K562 (cell line): ENCODE measurements around the gene IQCN. TPM values are rescaled to one million over a fixed set of nuclear protein-coding genes. Genes with fewer than 3 reads are reported as not detected.

ENCODE experiments used
- POLR2AphosphoS2 ChIP-seq: IDR thresholded peaks from 2 replicates; pipeline ENCODE4 v1.6.1; 2012; ENCODE audit warnings: low read length, improper control_type of control experiment
- SIRT6 ChIP-seq: IDR thresholded peaks from one replicate; pipeline ENCODE4 v1.6.1; 2012; ENCODE audit warnings: low read depth, mild to moderate bottlenecking, control low read depth, inconsistent platforms, low read length, moderate library complexity
- SMARCE1 ChIP-seq: fragments of 450-650 bp; IDR thresholded peaks from 2 replicates; pipeline ENCODE4 v1.7.1; 2016; ENCODE audit warnings: mild to moderate bottlenecking
- TAF1 ChIP-seq: IDR thresholded peaks from 2 replicates; pipeline ENCODE4 v1.6.1; 2011; ENCODE audit warnings: mild to moderate bottlenecking, low read length, moderate library complexity; ENCODE audit not compliant: insufficient read depth, control insufficient read depth, severe bottlenecking; ENCODE audit errors: extremely low read depth
- ZFP36 ChIP-seq: fragments of 150-350 bp; IDR thresholded peaks from 2 replicates; pipeline ENCODE4 v1.6.1; 2018; ENCODE audit warnings: low read length, low read depth; ENCODE audit not compliant: partially characterized antibody
- polyA plus RNA-seq, 8 experiments: library from polyadenylated mRNA; depleted of rRNA in 4 of 8; stranded (reverse) in 5 of 8; unstranded in 3 of 8; fragments of >200 nt; fragmentation: Nextera tagmentation in 2 of 8; fragmentation: Illumina TruSeq in 1 of 8; extraction: Ambion mirVana in 2 of 8; extraction: Trizol in 1 of 8; gene quantifications; 2 replicates each; pipeline versions ENCODE4 v1.2.1 to v1.2.3, GENCODE V29; 2011 to 2014; ENCODE audit warnings: inconsistent platforms in 1 of 8, missing spikeins in 1 of 8
- total RNA-seq, 7 experiments: library from RNA; depleted of rRNA in 6 of 7; stranded (reverse); fragments of >200 nt in 6 of 7; fragmentation: Illumina TruSeq in 2 of 7; extraction: Trizol in 2 of 7; gene quantifications; 2 replicates each; pipeline versions ENCODE4 v1.2.1 to v1.2.3, GENCODE V29; 2011 to 2021; ENCODE audit warnings: low replicate concordance in 1 of 7
- TF ChIP-seq, protein P1 (sequence below): fragments of 250-450 bp; sonication (Bioruptor Pico); IDR thresholded peaks from 2 replicates; pipeline ENCODE4 v1.5.0; 2021; ENCODE audit warnings: mild to moderate bottlenecking, borderline replicate concordance
- TF ChIP-seq, protein P2 (sequence below): fragments of 250-450 bp; sonication (Bioruptor Pico); IDR thresholded peaks from 2 replicates; pipeline ENCODE4 v1.4.0; 2020
- TF ChIP-seq, protein P3 (sequence below): fragments of 450-650 bp; IDR thresholded peaks from 2 replicates; pipeline ENCODE4 v1.6.1; 2016; ENCODE audit warnings: antibody characterized with exemption
- TF ChIP-seq, protein P4 (sequence below), 2 experiments: fragments of 450-650 bp in 1 of 2; sonication (generic) in 1 of 2; formaldehyde crosslinking in 1 of 2; IDR thresholded peaks; 2 replicates each; pipeline versions ENCODE4 v1.7.1 to v1.9.0; 2016 to 2022; ENCODE audit warnings: inconsistent platforms in 1 of 2, mild to moderate bottlenecking in 1 of 2, missing genetic modification reagents in 1 of 2
- TF ChIP-seq, protein P5 (sequence below): fragments of 250-450 bp; sonication (Bioruptor Pico); IDR thresholded peaks from 2 replicates; pipeline ENCODE4 v1.8.0; 2021; ENCODE audit warnings: borderline replicate concordance, mild to moderate bottlenecking, moderate library complexity; ENCODE audit not compliant: poor library complexity, severe bottlenecking

The IQCN gene
- total and polyA plus RNA-seq, 9 of the 15 experiments (the other 6 are each of a cell fraction or from before 2014, with no cell fraction given) = 0.01 to 0.07 (median 0.04) TPM; not detected in 3

DNA sequence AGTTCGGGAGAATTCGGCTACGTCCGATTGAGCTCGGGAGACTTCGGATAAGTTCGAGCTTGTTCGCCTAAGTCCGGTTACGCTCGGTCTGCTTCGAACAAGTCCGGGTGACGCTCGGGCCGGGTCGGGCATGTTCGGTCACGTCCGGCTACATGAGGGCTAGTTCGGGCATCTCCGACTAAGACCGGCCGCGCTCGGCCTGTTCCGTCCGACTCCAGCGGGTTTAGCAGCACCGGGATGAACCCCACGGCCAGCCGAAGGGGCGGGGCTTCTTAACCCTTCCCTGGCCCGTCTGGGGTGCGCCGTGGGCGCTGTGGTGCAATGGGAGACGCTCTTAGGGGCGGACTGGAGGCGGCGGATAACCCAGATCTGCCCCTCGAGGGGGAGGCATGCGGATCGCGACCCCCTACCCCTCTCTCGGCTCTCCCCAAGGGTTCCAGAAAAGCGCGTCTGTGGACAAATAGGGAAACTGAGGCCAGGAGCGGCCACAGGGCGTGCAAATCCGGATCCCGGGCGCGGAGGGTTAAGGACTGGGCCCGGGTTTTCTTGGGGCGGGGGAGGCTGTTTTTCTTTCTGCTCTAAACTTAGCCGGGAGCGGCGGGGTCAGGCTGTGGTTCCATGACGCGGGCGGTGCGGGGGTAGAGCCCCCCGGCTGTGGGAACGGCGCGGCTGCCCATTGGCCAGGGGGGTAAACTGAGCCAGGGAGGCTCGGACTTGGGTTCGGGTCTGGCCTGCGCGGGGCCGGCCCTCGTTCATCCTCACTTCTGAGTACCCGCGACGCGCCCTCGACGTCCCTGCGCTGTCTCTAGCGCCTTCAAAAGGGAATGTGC is 49.5 kb downstream of the IQCN start (continued):
- TF ChIP-seq, protein P1, sequence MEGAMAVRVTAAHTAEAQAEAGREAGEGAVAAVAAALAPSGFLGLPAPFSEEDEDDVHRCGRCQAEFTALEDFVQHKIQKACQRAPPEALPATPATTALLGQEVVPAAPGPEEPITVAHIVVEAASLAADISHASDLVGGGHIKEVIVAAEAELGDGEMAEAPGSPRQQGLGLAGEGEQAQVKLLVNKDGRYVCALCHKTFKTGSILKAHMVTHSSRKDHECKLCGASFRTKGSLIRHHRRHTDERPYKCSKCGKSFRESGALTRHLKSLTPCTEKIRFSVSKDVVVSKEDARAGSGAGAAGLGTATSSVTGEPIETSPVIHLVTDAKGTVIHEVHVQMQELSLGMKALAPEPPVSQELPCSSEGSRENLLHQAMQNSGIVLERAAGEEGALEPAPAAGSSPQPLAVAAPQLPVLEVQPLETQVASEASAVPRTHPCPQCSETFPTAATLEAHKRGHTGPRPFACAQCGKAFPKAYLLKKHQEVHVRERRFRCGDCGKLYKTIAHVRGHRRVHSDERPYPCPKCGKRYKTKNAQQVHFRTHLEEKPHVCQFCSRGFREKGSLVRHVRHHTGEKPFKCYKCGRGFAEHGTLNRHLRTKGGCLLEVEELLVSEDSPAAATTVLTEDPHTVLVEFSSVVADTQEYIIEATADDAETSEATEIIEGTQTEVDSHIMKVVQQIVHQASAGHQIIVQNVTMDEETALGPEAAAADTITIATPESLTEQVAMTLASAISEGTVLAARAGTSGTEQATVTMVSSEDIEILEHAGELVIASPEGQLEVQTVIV (CRISPR knock-in tag) = no peak
- TF ChIP-seq ZFP36 (no peak), SIRT6 (no peak), TAF1 (no peak), SMARCE1 (0 out of 2 replicates have a peak, but pooled peaks have one; percentile 33), POLR2AphosphoS2 (no peak)
- TF ChIP-seq, protein P2, sequence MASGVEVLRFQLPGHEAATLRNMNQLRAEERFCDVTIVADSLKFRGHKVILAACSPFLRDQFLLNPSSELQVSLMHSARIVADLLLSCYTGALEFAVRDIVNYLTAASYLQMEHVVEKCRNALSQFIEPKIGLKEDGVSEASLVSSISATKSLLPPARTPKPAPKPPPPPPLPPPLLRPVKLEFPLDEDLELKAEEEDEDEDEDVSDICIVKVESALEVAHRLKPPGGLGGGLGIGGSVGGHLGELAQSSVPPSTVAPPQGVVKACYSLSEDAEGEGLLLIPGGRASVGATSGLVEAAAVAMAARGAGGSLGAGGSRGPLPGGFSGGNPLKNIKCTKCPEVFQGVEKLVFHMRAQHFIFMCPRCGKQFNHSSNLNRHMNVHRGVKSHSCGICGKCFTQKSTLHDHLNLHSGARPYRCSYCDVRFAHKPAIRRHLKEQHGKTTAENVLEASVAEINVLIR = no peak
- TF ChIP-seq, protein P3, sequence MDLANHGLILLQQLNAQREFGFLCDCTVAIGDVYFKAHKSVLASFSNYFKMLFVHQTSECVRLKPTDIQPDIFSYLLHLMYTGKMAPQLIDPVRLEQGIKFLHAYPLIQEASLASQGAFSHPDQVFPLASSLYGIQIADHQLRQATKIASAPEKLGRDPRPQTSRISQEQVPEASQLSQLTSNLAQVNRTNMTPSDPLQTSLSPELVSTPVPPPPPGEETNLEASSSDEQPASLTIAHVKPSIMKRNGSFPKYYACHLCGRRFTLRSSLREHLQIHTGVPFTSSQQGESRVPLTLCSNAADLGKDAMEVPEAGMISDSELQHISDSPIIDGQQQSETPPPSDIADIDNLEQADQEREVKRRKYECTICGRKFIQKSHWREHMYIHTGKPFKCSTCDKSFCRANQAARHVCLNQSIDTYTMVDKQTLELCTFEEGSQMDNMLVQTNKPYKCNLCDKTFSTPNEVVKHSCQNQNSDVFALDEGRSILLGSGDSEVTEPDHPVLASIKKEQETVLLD = peak; percentile 69; the same call in 1 of the 2 replicates
- TF ChIP-seq, protein P4, sequence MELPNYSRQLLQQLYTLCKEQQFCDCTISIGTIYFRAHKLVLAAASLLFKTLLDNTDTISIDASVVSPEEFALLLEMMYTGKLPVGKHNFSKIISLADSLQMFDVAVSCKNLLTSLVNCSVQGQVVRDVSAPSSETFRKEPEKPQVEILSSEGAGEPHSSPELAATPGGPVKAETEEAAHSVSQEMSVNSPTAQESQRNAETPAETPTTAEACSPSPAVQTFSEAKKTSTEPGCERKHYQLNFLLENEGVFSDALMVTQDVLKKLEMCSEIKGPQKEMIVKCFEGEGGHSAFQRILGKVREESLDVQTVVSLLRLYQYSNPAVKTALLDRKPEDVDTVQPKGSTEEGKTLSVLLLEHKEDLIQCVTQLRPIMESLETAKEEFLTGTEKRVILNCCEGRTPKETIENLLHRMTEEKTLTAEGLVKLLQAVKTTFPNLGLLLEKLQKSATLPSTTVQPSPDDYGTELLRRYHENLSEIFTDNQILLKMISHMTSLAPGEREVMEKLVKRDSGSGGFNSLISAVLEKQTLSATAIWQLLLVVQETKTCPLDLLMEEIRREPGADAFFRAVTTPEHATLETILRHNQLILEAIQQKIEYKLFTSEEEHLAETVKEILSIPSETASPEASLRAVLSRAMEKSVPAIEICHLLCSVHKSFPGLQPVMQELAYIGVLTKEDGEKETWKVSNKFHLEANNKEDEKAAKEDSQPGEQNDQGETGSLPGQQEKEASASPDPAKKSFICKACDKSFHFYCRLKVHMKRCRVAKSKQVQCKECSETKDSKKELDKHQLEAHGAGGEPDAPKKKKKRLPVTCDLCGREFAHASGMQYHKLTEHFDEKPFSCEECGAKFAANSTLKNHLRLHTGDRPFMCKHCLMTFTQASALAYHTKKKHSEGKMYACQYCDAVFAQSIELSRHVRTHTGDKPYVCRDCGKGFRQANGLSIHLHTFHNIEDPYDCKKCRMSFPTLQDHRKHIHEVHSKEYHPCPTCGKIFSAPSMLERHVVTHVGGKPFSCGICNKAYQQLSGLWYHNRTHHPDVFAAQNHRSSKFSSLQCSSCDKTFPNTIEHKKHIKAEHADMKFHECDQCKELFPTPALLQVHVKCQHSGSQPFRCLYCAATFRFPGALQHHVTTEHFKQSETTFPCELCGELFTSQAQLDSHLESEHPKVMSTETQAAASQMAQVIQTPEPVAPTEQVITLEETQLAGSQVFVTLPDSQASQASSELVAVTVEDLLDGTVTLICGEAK (IDR thresholded peaks at IDR 0.05) = no peak
- TF ChIP-seq, protein P4 (CRISPR knock-in tag; IDR thresholded peaks at IDR 0.05) = no peak
- TF ChIP-seq, protein P5, sequence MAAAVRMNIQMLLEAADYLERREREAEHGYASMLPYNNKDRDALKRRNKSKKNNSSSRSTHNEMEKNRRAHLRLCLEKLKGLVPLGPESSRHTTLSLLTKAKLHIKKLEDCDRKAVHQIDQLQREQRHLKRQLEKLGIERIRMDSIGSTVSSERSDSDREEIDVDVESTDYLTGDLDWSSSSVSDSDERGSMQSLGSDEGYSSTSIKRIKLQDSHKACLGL (CRISPR knock-in tag) = no peak
